Muscle layer of colon (tissue), 2 donors: ENCODE results near the gene OR2V2.
"Not testable (repeated sequence)": the region's sequence is repeated elsewhere in the genome, so short reads cannot be mapped to it uniquely, and the experiment has no call there.

ENCODE experiments used
- H3K27ac ChIP-seq: one replicate; pipeline ENCODE4 v1.7.0; 2013; ENCODE audit warnings: low read depth, mild to moderate bottlenecking, low read length, moderate library complexity
- H3K27me3 ChIP-seq, 2 donors: one replicate each; pipeline ENCODE4 v1.7.0; 2013; ENCODE audit warnings: low read length in 2 of 2, mild to moderate bottlenecking in 2 of 2; ENCODE audit not compliant: insufficient read depth in 2 of 2, control insufficient read depth in 1 of 2
- H3K36me3 ChIP-seq: one replicate; pipeline ENCODE4 v1.7.0; 2013; ENCODE audit warnings: mild to moderate bottlenecking, low read length; ENCODE audit not compliant: insufficient read depth
- H3K4me1 ChIP-seq: one replicate; pipeline ENCODE4 v1.7.0; 2013; ENCODE audit warnings: mild to moderate bottlenecking, low read length; ENCODE audit not compliant: insufficient read depth
- H3K4me3 ChIP-seq, 2 donors: one replicate each; pipeline ENCODE4 v1.7.0; 2013; ENCODE audit warnings: low read length in 2 of 2, low read depth in 1 of 2, mild to moderate bottlenecking in 1 of 2, moderate library complexity in 1 of 2
- H3K9ac ChIP-seq: one replicate; pipeline ENCODE4 v1.7.0; 2013; ENCODE audit warnings: low read length
- H3K9me3 ChIP-seq: one replicate; pipeline ENCODE4 v1.7.0; 2013; ENCODE audit warnings: mild to moderate bottlenecking, low read length
- donor health status: abdominal sarcoma.
- donor health status: Adenocarcinoma of cecum.

OR2V2 gene

GRCh38 chr5:181146927-181147636 is at the start of gene OR2V2:
Gene OR2V2 (plus strand): TSS chr5:181147586. CDS start chr5:181154943, 7,357 bp downstream.
- not testable (repeated sequence) for H3K27me3 ChIP-seq, H3K4me1 ChIP-seq, H3K36me3 ChIP-seq, H3K9me3 ChIP-seq, H3K27ac ChIP-seq, H3K9ac ChIP-seq, H3K4me3 ChIP-seq

- H3K4me1 ChIP-seq, H3K4me3 ChIP-seq, H3K9me3 ChIP-seq, H3K27ac ChIP-seq, H3K9ac ChIP-seq, H3K36me3 ChIP-seq: not testable (repeated sequence)
- H3K27me3 ChIP-seq, result peaks cover 19 to 22% of the 10 kb centered on the region in 2 donors
These were observed 49.5 kb upstream of the OR2V2 start for GRCh38 chr5:181097759-181098491.

- Histone ChIP-seq H3K9ac (no peak overlapping the region), H3K36me3 (no peaks in the 10 kb centered on the region), H3K4me3 (no peak overlapping the region), H3K27me3 (peaks cover 16 to 19% of the 10 kb centered on the region in 2 donors), H3K4me1 (no peaks in the 10 kb centered on the region), H3K27ac (no peak overlapping the region), H3K9me3 (no peaks in the 10 kb centered on the region)
These were observed 48.4 kb upstream of the OR2V2 start for GRCh38 chr5:181098762-181099601.

GRCh38 chr5:181099602-181100086 is 47.7 kb upstream of the OR2V2 start:
- Histone ChIP-seq H3K4me1 (no peaks in the 10 kb centered on the region), H3K36me3 (no peaks in the 10 kb centered on the region), H3K9ac (no peak overlapping the region), H3K4me3 (no peak overlapping the region), H3K27ac (no peak overlapping the region), H3K9me3 (no peaks in the 10 kb centered on the region), H3K27me3 (peaks cover 19 to 21% of the 10 kb centered on the region in 2 donors)

GRCh38 chr5:181100121-181100875 is 47.1 kb upstream of the OR2V2 start:
- Histone ChIP-seq H3K4me3 (no peak overlapping the region), H3K9me3 (no peaks in the 10 kb centered on the region), H3K27me3 (peaks cover 19 to 21% of the 10 kb centered on the region in 2 donors), H3K36me3 (no peaks in the 10 kb centered on the region), H3K4me1 (no peaks in the 10 kb centered on the region), H3K27ac (no peak overlapping the region), H3K9ac (no peak overlapping the region)

- H3K36me3 ChIP-seq, H3K4me1 ChIP-seq, H3K9ac ChIP-seq, H3K27ac ChIP-seq, H3K4me3 ChIP-seq, H3K9me3 ChIP-seq: not testable (repeated sequence)
- peaks cover 19 to 25% of the 10 kb centered on the region in 2 donors for H3K27me3 ChIP-seq
These were observed 46.2 kb upstream of the OR2V2 start for GRCh38 chr5:181101030-181101641.

GRCh38 chr5:181101930-181102674 is 45.3 kb upstream of the OR2V2 start:
- H3K27me3 ChIP-seq, result peaks cover 22 to 25% of the 10 kb centered on the region in 2 donors
- H3K4me3 ChIP-seq, H3K27ac ChIP-seq, H3K4me1 ChIP-seq, H3K9me3 ChIP-seq, H3K36me3 ChIP-seq, H3K9ac ChIP-seq: not testable (repeated sequence)

- H3K4me3 ChIP-seq, H3K4me1 ChIP-seq, H3K9me3 ChIP-seq, H3K27ac ChIP-seq, H3K36me3 ChIP-seq, H3K9ac ChIP-seq: not testable (repeated sequence)
- peaks cover 20 to 31% of the 10 kb centered on the region in 2 donors for H3K27me3 ChIP-seq
These were observed 43.2 kb upstream of the OR2V2 start for GRCh38 chr5:181104259-181104568.

- not testable (repeated sequence) for H3K9me3 ChIP-seq, H3K4me3 ChIP-seq, H3K27ac ChIP-seq, H3K9ac ChIP-seq, H3K36me3 ChIP-seq, H3K4me1 ChIP-seq
- peaks cover 14 to 31% of the 10 kb centered on the region in 2 donors for H3K27me3 ChIP-seq
These were observed 42.6 kb upstream of the OR2V2 start for GRCh38 chr5:181104606-181105390.
